ENCODE results near the gene INHBE.
A peak's percentile ranks its signal among the peaks of the same experiment; 100 is the strongest.
"Not testable (repeated sequence)": the region's sequence is repeated elsewhere in the genome, so short reads cannot be mapped to it uniquely, and the experiment has no call there.

The INHBE gene

DNA sequence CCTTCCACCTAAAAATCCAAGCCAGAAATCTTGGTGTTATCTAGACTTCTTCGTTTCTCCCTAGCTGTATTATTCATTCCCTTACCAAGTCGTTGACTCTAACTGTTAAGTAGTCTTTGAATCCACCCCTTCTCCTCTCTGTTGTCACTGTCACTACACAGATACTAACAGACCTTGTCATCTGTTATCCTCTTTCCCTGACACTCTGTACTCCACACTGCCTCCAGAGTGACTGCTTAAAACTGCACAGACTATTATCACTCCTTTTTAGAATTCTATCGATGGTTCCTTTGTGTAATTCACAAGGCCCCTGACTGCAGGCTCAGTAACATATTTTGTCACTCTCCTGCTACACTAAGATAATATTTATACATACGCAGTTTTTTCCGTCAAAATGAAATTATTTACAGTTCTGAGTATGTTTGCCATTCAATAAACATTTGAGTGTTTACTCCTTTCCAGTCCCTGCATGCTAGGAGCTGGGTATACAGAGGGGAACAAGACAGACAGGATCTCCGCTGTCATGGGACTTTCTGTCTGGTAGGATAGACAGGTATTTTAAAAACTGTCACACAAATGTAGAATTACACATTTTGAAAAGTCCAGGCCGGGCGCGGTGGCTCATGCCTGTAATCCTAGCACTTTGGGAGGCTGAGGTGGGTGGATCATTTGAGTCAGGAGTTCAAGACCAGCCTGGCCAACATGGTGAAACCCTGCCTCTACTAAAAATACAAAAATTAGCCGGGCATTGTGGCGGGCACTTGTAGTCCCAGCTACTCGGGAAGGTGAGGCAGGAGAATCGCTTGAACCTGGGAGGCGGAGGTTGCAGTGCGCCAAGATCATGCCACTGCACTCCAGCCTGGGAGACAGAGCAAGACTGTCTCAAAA is 36.5 kb downstream of the INHBE start:
- Histone ChIP-seq H3F3A (ENCODE audit: low read depth) (no peaks in the 10 kb centered on the region), H4K20me1 (ENCODE audit: insufficient read depth, low read length, poor library complexity, severe bottlenecking) (peaks cover 29% of the 10 kb centered on the region), H3K9ac (ENCODE audit: low read depth, low read length, poor library complexity, severe bottlenecking) (no peak overlapping the region), H3K9me2 (replicated peaks; ENCODE audit: low read depth, low read length) (no peaks in the 10 kb centered on the region), H3K79me2 (ENCODE audit: insufficient read depth, low read length) (peaks cover 32% of the 10 kb centered on the region), H3K36me3 (ENCODE audit: insufficient read depth, low read length) (peaks cover 30% of the 10 kb centered on the region; the same call in 1 of the 2 replicates), H3K4me3 (ENCODE audit: low read length, poor library complexity, severe bottlenecking) (no peak overlapping the region), H3K9me3 (ENCODE audit: insufficient read depth, low read depth, low read length) (no peaks in the 10 kb centered on the region), H3K27me3 (ENCODE audit: insufficient read depth, low read length, poor library complexity, severe bottlenecking) (no peaks in the 10 kb centered on the region), H3K4me2 (ENCODE audit: low read depth, low read length, poor library complexity, severe bottlenecking) (no peak overlapping the region), H2AFZ (ENCODE audit: low read length) (no peak overlapping the region), H3K4me1 (ENCODE audit: insufficient read depth, low read length, poor library complexity, severe bottlenecking) (peaks cover 19% of the 10 kb centered on the region)
- TF ChIP-seq EZH2phosphoT487 (IDR thresholded peaks at IDR 0.05; ENCODE audit: borderline replicate concordance): no peak
- TF ChIP-seq, protein P1, sequence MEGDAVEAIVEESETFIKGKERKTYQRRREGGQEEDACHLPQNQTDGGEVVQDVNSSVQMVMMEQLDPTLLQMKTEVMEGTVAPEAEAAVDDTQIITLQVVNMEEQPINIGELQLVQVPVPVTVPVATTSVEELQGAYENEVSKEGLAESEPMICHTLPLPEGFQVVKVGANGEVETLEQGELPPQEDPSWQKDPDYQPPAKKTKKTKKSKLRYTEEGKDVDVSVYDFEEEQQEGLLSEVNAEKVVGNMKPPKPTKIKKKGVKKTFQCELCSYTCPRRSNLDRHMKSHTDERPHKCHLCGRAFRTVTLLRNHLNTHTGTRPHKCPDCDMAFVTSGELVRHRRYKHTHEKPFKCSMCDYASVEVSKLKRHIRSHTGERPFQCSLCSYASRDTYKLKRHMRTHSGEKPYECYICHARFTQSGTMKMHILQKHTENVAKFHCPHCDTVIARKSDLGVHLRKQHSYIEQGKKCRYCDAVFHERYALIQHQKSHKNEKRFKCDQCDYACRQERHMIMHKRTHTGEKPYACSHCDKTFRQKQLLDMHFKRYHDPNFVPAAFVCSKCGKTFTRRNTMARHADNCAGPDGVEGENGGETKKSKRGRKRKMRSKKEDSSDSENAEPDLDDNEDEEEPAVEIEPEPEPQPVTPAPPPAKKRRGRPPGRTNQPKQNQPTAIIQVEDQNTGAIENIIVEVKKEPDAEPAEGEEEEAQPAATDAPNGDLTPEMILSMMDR (conservative IDR thresholded peaks at IDR 0.05; ENCODE audit: low read length): peak; percentile 57

DNA sequence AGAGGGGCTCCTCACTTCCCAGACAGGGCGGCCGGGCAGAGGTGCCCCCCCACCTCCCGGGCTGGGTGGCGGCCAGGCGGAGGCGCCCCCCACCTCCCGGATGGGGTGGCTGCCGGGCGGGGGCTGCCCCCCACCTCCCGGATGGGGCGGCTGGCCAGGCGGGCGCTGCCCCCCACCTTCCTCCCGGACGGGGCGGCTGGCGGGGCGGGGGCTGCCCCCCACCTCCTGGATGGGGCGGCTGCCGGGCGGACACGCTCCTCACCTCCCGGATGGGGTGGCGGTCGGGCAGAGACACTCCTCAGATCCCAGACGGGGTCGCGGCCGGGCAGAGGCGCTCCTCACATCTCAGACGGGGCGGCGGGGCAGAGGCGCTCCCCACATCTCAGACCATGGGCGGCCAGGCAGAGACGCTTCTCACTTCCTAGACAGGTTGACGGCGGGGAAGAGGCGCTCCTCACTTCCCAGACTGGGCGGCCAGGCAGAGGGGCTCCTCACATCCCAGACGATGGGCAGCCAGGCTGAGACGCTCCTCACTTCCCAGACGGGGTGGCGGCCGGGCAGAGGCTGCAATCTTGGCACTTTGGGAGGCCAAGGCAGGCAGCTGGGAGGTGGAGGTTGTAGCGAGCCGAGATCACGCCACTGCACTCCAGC is 40.1 kb downstream of the INHBE start:
- H3F3A ChIP-seq (ENCODE audit: low read depth); H3K9me2 ChIP-seq (replicated peaks; ENCODE audit: low read depth, low read length); H3K27me3 ChIP-seq (ENCODE audit: insufficient read depth, low read length, poor library complexity, severe bottlenecking); H3K4me3 ChIP-seq (ENCODE audit: low read length, poor library complexity, severe bottlenecking); H3K9ac ChIP-seq (ENCODE audit: low read depth, low read length, poor library complexity, severe bottlenecking); H3K9me3 ChIP-seq (ENCODE audit: insufficient read depth, low read depth, low read length); H3K4me2 ChIP-seq (ENCODE audit: low read depth, low read length, poor library complexity, severe bottlenecking); H2AFZ ChIP-seq (ENCODE audit: low read length); H3K4me1 ChIP-seq (ENCODE audit: insufficient read depth, low read length, poor library complexity, severe bottlenecking); H3K79me2 ChIP-seq (ENCODE audit: insufficient read depth, low read length): not testable (repeated sequence)
- peaks cover 54% of the 10 kb centered on the region; the same call in 1 of the 2 replicates for H3K36me3 ChIP-seq (ENCODE audit: insufficient read depth, low read length)
- H4K20me1 ChIP-seq (ENCODE audit: insufficient read depth, low read length, poor library complexity, severe bottlenecking): peaks cover 12% of the 10 kb centered on the region

DNA sequence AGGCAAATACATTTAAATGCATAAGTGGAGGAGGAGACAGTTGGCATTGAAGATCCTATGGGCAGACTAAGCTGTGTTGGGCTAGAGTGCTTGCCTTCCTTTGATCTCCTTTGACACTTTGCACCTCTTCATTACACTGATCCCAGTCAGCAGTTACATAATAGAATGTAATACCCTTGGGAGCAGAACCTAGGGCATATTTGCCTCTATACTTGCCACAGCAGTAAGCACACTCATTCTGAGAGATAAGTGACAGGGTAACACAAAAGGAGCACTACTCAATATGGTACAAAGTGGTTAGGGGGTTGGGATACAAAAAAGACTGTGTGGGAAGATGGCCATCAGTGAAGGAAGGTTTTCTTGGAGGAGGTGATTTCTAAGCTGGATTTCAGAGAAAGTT is 41.7 kb downstream of the INHBE start:
- Histone ChIP-seq H3K4me1 (ENCODE audit: insufficient read depth, low read length, poor library complexity, severe bottlenecking) (no peaks in the 10 kb centered on the region), H3K27me3 (ENCODE audit: insufficient read depth, low read length, poor library complexity, severe bottlenecking) (no peaks in the 10 kb centered on the region), H3K9me3 (ENCODE audit: insufficient read depth, low read depth, low read length) (no peaks in the 10 kb centered on the region), H3K79me2 (ENCODE audit: insufficient read depth, low read length) (no peaks in the 10 kb centered on the region), H3K36me3 (ENCODE audit: insufficient read depth, low read length) (peaks cover 52% of the 10 kb centered on the region; the same call in 1 of the 2 replicates), H3K4me3 (ENCODE audit: low read length, poor library complexity, severe bottlenecking) (no peak overlapping the region), H3F3A (ENCODE audit: low read depth) (no peaks in the 10 kb centered on the region), H3K9me2 (replicated peaks; ENCODE audit: low read depth, low read length) (no peaks in the 10 kb centered on the region), H3K4me2 (ENCODE audit: low read depth, low read length, poor library complexity, severe bottlenecking) (no peak overlapping the region), H3K9ac (ENCODE audit: low read depth, low read length, poor library complexity, severe bottlenecking) (no peak overlapping the region), H4K20me1 (ENCODE audit: insufficient read depth, low read length, poor library complexity, severe bottlenecking) (peaks cover 7% of the 10 kb centered on the region), H2AFZ (ENCODE audit: low read length) (no peak overlapping the region)
- TF ChIP-seq, protein P1 (conservative IDR thresholded peaks at IDR 0.05; ENCODE audit: low read length): no peak
- TF ChIP-seq EZH2phosphoT487 (IDR thresholded peaks at IDR 0.05; ENCODE audit: borderline replicate concordance): no peak
